ENCODE data around the gene SCAMP4. TPM values are rescaled to one million over a fixed set of nuclear protein-coding genes. Genes with fewer than 3 reads are reported as not detected.

The SCAMP4 gene
- total RNA-seq, 1 donor from 2014 or later, result 75.8 TPM

GRCh38 chr19:1867349-1867724, 37.9 kb upstream of the SCAMP4 start:
- H3K36me3 Mint-ChIP-seq (ENCODE audit: unreplicated experiment), result no peaks in the 10 kb centered on the region
- H3K27ac Mint-ChIP-seq (ENCODE audit: unreplicated experiment), result no peak overlapping the region
- no peak for TF ChIP-seq CTCF (IDR thresholded peaks at IDR 0.05)
- peaks cover 4% of the 10 kb centered on the region for H3K4me1 Mint-ChIP-seq (ENCODE audit: unreplicated experiment)
- no peak overlapping the region for H3K4me3 Mint-ChIP-seq (ENCODE audit: unreplicated experiment)
- no peak for DNase-seq (ENCODE audit: extremely low spot score, unreplicated experiment)
- H3K9me3 Mint-ChIP-seq (ENCODE audit: unreplicated experiment), result no peaks in the 10 kb centered on the region
- H3K27me3 Mint-ChIP-seq (ENCODE audit: unreplicated experiment), result no peaks in the 10 kb centered on the region

- H3K36me3 Mint-ChIP-seq (ENCODE audit: unreplicated experiment), result no peaks in the 10 kb centered on the region
- H3K9me3 Mint-ChIP-seq (ENCODE audit: unreplicated experiment), result no peaks in the 10 kb centered on the region
- H3K4me3 Mint-ChIP-seq (ENCODE audit: unreplicated experiment), result no peak overlapping the region
- H3K27me3 Mint-ChIP-seq (ENCODE audit: unreplicated experiment), result no peaks in the 10 kb centered on the region
- no peak for DNase-seq (ENCODE audit: extremely low spot score, unreplicated experiment)
- H3K4me1 Mint-ChIP-seq (ENCODE audit: unreplicated experiment), result peaks cover 7% of the 10 kb centered on the region
- no peak for TF ChIP-seq CTCF (IDR thresholded peaks at IDR 0.05)
- no peak overlapping the region for H3K27ac Mint-ChIP-seq (ENCODE audit: unreplicated experiment)
Measured at GRCh38 chr19:1868971-1869370, 36.2 kb upstream of the SCAMP4 start.

- H3K36me3 Mint-ChIP-seq (ENCODE audit: unreplicated experiment), result no peaks in the 10 kb centered on the region
- no peaks in the 10 kb centered on the region for H3K9me3 Mint-ChIP-seq (ENCODE audit: unreplicated experiment)
- no peak for TF ChIP-seq CTCF (IDR thresholded peaks at IDR 0.05)
- H3K4me3 Mint-ChIP-seq (ENCODE audit: unreplicated experiment), result no peak overlapping the region
- no peak overlapping the region for H3K27ac Mint-ChIP-seq (ENCODE audit: unreplicated experiment)
- peaks cover 22% of the 10 kb centered on the region for H3K4me1 Mint-ChIP-seq (ENCODE audit: unreplicated experiment)
- H3K27me3 Mint-ChIP-seq (ENCODE audit: unreplicated experiment), result no peaks in the 10 kb centered on the region
- no peak for DNase-seq (ENCODE audit: extremely low spot score, unreplicated experiment)
Measured at GRCh38 chr19:1871140-1871597, 34.0 kb upstream of the SCAMP4 start.

- H3K9me3 Mint-ChIP-seq (ENCODE audit: unreplicated experiment), result no peaks in the 10 kb centered on the region
- no peak overlapping the region for H3K4me3 Mint-ChIP-seq (ENCODE audit: unreplicated experiment)
- no peak for DNase-seq (ENCODE audit: extremely low spot score, unreplicated experiment)
- H3K27me3 Mint-ChIP-seq (ENCODE audit: unreplicated experiment), result no peaks in the 10 kb centered on the region
- no peak for TF ChIP-seq CTCF (IDR thresholded peaks at IDR 0.05)
- H3K27ac Mint-ChIP-seq (ENCODE audit: unreplicated experiment), result no peak overlapping the region
- H3K4me1 Mint-ChIP-seq (ENCODE audit: unreplicated experiment), result peaks cover 24% of the 10 kb centered on the region
- no peaks in the 10 kb centered on the region for H3K36me3 Mint-ChIP-seq (ENCODE audit: unreplicated experiment)
Measured at GRCh38 chr19:1871630-1872029, 33.6 kb upstream of the SCAMP4 start.

GRCh38 chr19:1872807-1873523, 32.2 kb upstream of the SCAMP4 start:
- no peak overlapping the region for H3K27ac Mint-ChIP-seq (ENCODE audit: unreplicated experiment)
- no peak for DNase-seq (ENCODE audit: extremely low spot score, unreplicated experiment)
- H3K4me3 Mint-ChIP-seq (ENCODE audit: unreplicated experiment), result no peak overlapping the region
- H3K36me3 Mint-ChIP-seq (ENCODE audit: unreplicated experiment), result no peaks in the 10 kb centered on the region
- H3K27me3 Mint-ChIP-seq (ENCODE audit: unreplicated experiment), result no peaks in the 10 kb centered on the region
- H3K9me3 Mint-ChIP-seq (ENCODE audit: unreplicated experiment), result no peaks in the 10 kb centered on the region
- H3K4me1 Mint-ChIP-seq (ENCODE audit: unreplicated experiment), result peaks cover 22% of the 10 kb centered on the region
- TF ChIP-seq CTCF (IDR thresholded peaks at IDR 0.05), result no peak

Measured in osteocyte (in vitro differentiated cells).